Measurements from ENCODE around the gene TM9SF2. TPM values are rescaled to one million over a fixed set of nuclear protein-coding genes. Genes with fewer than 3 reads are reported as not detected.

The TM9SF2 gene
- polyA plus RNA-seq, 3 donors = 54.0 to 255 (median 218) TPM

- H3K27ac ChIP-seq (ENCODE audit: low read depth in 1 of 2, low read length in 2 of 2) = no peak overlapping the region
- WGBS (ENCODE audit: insufficient coverage) = no CpG with 5 or more reads among the region's 6 CpGs
- no peaks in the 10 kb centered on the region for H3K79me2 ChIP-seq (ENCODE audit: insufficient read depth, low read length)
- intact Hi-C loops (cut with micrococcal nuclease) = no loop called here
- H3K27me3 ChIP-seq (ENCODE audit: control insufficient read depth in 2 of 2, insufficient read depth in 2 of 2, low read length in 2 of 2) = no peaks in the 10 kb centered on the region
- peaks cover 0 to 2% (median 0%) of the 10 kb centered on the region in 3 donors for H3K27me3 Mint-ChIP-seq (ENCODE audit: low read depth in 3 of 3)
- no peak overlapping the region for H3K9ac ChIP-seq (ENCODE audit: insufficient read depth, low read length, poor library complexity, severe bottlenecking)
- peaks cover 82 to 98% of the 10 kb centered on the region in 2 donors for H3K36me3 ChIP-seq (replicated peaks in 1 of 2; ENCODE audit: control insufficient read depth in 1 of 2, insufficient read depth in 2 of 2, low read length in 2 of 2)
- no peak overlapping the region for H3K4me3 Mint-ChIP-seq
- H3K4me1 Mint-ChIP-seq = peaks cover 22% of the 10 kb centered on the region
- no peak overlapping the region for H2AFZ ChIP-seq (ENCODE audit: insufficient read depth, low read depth, low read length, poor library complexity, severe bottlenecking)
- no peak overlapping the region for H3K4me3 ChIP-seq (replicated peaks in 1 of 3; ENCODE audit: low read depth in 2 of 3, low read length in 3 of 3)
- peaks cover 7 to 8% of the 10 kb centered on the region in 2 donors for H3K4me1 ChIP-seq (ENCODE audit: control insufficient read depth in 1 of 2, insufficient read depth in 2 of 2, low read length in 2 of 2)
- peaks cover 73% of the 10 kb centered on the region for H4K20me1 ChIP-seq (ENCODE audit: insufficient read depth, low read length)
- no peaks in the 10 kb centered on the region for H3K9me3 Mint-ChIP-seq
- no peak for TF ChIP-seq CTCF (IDR thresholded peaks at IDR 0.05)
- DNase-seq = no peak
- H3K4me2 ChIP-seq (replicated peaks; ENCODE audit: extremely low read depth, low read length, poor library complexity, severe bottlenecking) = no peak overlapping the region
- H3K36me3 Mint-ChIP-seq = peaks cover 82 to 91% of the 10 kb centered on the region in 2 donors
- H3K9me3 ChIP-seq (replicated peaks in 1 of 2; ENCODE audit: control insufficient read depth in 1 of 2, insufficient read depth in 1 of 2, low read length in 2 of 2) = no peaks in the 10 kb centered on the region
- peak overlapping the region in 3 of 7 donors; percentile 37 to 50 (median 41) for H3K27ac Mint-ChIP-seq
Observed at GRCh38 chr13:99545361-99545760, 44.1 kb downstream of the TM9SF2 start.

GRCh38 chr13:99545979-99546378, 44.7 kb downstream of the TM9SF2 start:
- 100% methylated on average over 2 of the region's 7 CpGs for WGBS (ENCODE audit: insufficient coverage)
- peak overlapping the region in 1 of 7 donors; percentile 33 for H3K27ac Mint-ChIP-seq
- no peak overlapping the region for H3K4me3 ChIP-seq (replicated peaks in 1 of 3; ENCODE audit: low read depth in 2 of 3, low read length in 3 of 3)

More at GRCh38 chr13:99545979-99546378, 44.7 kb downstream of the TM9SF2 start:
- H3K9me3 ChIP-seq (replicated peaks in 1 of 2; ENCODE audit: control insufficient read depth in 1 of 2, insufficient read depth in 1 of 2, low read length in 2 of 2) = no peaks in the 10 kb centered on the region
- H3K9me3 Mint-ChIP-seq = no peaks in the 10 kb centered on the region
- H4K20me1 ChIP-seq (ENCODE audit: insufficient read depth, low read length) = peaks cover 72% of the 10 kb centered on the region
- no peak overlapping the region for H3K9ac ChIP-seq (ENCODE audit: insufficient read depth, low read length, poor library complexity, severe bottlenecking)
- H3K4me1 ChIP-seq (ENCODE audit: control insufficient read depth in 1 of 2, insufficient read depth in 2 of 2, low read length in 2 of 2) = peaks cover 7 to 8% of the 10 kb centered on the region in 2 donors
- H3K4me3 Mint-ChIP-seq = no peak overlapping the region
- TF ChIP-seq CTCF (IDR thresholded peaks at IDR 0.05) = no peak
- no peaks in the 10 kb centered on the region for H3K79me2 ChIP-seq (ENCODE audit: insufficient read depth, low read length)
- H3K4me2 ChIP-seq (replicated peaks; ENCODE audit: extremely low read depth, low read length, poor library complexity, severe bottlenecking) = no peak overlapping the region
- no peak for DNase-seq
- no peak overlapping the region for H3K27ac ChIP-seq (ENCODE audit: low read depth in 1 of 2, low read length in 2 of 2)
- no peak overlapping the region for H2AFZ ChIP-seq (ENCODE audit: insufficient read depth, low read depth, low read length, poor library complexity, severe bottlenecking)
- intact Hi-C loops (cut with micrococcal nuclease) = no loop called here
- H3K27me3 ChIP-seq (ENCODE audit: control insufficient read depth in 2 of 2, insufficient read depth in 2 of 2, low read length in 2 of 2) = no peaks in the 10 kb centered on the region
- H3K4me1 Mint-ChIP-seq = peaks cover 22% of the 10 kb centered on the region
- H3K36me3 Mint-ChIP-seq = peaks cover 78 to 89% of the 10 kb centered on the region in 2 donors
- peaks cover 0 to 2% (median 0%) of the 10 kb centered on the region in 3 donors for H3K27me3 Mint-ChIP-seq (ENCODE audit: low read depth in 3 of 3)
- peaks cover 83 to 98% of the 10 kb centered on the region in 2 donors for H3K36me3 ChIP-seq (replicated peaks in 1 of 2; ENCODE audit: control insufficient read depth in 1 of 2, insufficient read depth in 2 of 2, low read length in 2 of 2)

All from CD14-positive monocyte (primary cell).